Measurements from ENCODE around the gene THBD.
A peak's percentile ranks its signal among the peaks of the same experiment; 100 is the strongest.

Gene THBD, protein sequence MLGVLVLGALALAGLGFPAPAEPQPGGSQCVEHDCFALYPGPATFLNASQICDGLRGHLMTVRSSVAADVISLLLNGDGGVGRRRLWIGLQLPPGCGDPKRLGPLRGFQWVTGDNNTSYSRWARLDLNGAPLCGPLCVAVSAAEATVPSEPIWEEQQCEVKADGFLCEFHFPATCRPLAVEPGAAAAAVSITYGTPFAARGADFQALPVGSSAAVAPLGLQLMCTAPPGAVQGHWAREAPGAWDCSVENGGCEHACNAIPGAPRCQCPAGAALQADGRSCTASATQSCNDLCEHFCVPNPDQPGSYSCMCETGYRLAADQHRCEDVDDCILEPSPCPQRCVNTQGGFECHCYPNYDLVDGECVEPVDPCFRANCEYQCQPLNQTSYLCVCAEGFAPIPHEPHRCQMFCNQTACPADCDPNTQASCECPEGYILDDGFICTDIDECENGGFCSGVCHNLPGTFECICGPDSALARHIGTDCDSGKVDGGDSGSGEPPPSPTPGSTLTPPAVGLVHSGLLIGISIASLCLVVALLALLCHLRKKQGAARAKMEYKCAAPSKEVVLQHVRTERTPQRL

GRCh38 chr20:23049201-23050075 lies at the start of gene THBD:
TSS of gene THBD (minus strand) at chr20:23049672. CDS start at chr20:23049504, 168 bp downstream.
- DNase-seq, result peak in 1 of 2 donors; percentile 28

- DNase-seq, result no peak
Observed at GRCh38 chr20:23097636-23098580, 48.4 kb upstream of the THBD start.

GRCh38 chr20:23096986-23097520 lies 47.6 kb upstream of the THBD start:
- no peak for DNase-seq

GRCh38 chr20:23096097-23096496 lies 46.6 kb upstream of the THBD start:
- DNase-seq, result no peak

DNA sequence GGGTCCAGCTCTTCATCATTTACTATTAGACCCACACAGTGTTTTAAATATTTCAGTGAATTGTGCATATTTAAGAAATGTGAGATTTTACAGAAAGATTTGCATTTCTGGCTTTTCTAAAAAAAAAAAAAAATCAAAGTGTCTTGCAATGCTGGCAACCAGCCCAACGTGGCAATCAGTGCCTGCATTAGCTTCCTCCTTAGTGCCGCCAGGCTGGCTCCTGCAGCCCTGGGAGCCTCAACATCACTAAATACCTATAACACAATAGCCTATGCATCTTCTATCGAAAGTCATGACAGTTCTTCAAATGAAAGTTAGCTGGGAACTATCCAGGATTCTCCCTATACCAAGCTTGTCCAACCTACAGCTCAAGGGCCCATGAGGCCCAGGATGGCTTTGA lies 46.0 kb upstream of the THBD start:
- no peak for DNase-seq

DNA sequence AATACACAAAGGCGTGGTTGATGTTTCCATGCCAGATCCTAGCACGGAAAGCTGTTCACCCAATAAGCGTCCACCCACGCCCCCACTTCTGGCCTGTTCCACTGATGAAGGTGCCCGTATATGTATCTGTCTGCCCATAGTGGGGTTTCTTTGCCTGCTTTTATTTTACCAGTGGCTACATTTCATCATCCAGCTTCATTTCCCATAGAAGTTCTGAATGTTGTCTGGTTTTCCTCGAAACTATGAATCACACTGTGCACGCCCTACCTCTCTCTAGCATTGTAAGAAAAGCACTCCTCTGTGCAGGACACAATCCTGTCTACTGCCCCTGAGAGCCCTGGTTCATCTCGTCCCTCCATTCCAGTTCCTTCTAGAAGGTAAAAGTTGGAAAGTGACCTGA lies 45.5 kb upstream of the THBD start:
- no peak for DNase-seq

GRCh38 chr20:23094213-23094896 lies 44.9 kb upstream of the THBD start:
- DNase-seq, result no peak

DNA sequence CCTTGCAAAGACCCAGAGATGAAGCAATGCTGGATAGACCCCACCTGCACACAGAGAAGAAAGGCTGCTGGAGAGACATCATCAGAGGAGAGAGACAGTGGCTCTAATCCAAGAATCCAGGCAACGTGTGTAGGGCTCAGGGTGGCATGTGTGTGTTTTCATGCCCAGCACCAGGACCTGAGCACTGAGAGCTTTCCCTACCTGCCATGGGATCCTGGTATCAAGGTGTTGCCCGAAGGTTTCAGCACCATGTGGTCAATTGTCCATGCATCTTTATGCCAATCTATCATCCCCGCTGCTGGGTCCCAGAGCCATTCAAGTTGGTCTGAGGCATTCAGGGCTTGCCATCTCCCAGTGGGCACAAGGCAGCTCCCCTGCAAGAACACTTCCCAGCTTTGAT lies 44.1 kb upstream of the THBD start:
- no peak for DNase-seq

DNA sequence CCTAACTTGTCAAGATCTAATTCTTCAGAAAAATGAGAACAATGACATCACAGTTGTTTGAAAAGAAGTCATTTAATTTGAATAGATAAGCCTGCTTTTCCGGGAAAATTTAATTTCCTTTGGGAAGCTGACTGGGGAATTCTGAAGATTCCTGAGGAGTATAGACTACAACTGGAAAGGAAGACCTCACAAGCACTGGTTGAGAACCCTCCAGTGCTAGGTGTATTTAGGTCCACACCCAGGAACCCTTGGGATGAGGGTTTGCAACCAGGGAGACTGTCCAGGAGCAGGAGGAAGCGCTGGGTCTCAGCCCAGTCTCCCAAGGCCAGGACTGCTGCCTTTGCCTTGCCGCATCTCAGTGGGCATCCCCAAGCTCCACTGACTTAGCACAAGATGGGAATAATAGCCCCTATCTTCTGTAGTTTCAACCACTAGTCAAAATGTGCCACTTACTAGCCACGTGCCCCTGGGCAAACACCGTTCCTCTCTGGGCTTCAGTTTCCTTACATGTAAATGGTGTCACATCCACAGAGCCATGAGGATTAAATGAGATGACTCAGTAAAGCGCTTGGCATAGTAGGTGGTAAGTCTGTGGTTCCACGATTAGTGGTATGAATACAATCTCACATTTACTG lies 43.5 kb upstream of the THBD start:
- no peak for DNase-seq

GRCh38 chr20:23092384-23092756 lies 42.9 kb upstream of the THBD start:
- DNase-seq, result no peak

GRCh38 chr20:23091721-23092383 lies 42.4 kb upstream of the THBD start:
- DNase-seq, result no peak

DNA sequence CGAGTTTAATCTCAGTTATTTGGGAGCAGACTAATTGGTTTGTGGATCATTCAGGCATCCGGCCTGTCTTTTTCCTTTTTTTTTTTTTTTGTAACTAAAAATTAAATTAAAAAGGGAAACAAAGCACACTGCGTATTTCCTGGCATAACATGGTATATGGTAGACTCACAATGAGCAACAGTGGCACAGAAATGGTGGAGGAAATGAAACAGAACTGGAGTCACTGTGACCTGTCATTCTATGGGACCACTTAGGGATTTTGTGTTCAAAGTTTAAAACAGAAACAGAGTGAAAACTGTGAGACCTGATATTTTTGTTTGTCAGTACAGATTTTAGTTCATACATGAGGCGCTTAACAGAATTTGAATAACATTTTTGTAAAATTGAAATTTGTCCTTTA lies 41.4 kb upstream of the THBD start:
- no peak for DNase-seq

DNA sequence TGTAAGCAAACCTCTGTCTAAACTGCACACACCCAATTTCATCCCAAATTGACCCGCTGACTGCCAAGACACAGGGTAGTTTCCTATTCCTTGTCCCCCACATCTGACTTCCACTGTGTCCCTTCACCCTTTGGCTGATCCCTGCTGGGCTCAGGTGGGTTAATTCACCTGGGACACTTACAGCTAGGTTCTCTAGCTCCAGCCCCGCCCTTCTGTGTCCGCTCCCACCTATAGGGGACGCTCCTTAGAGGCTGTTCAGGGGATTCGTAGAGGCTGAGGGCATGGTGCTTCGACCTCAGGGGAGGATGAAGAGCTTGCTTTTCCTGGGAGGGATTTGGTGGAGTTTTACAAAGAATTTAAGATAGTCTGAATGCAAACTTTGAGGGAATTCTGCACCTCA lies 40.7 kb upstream of the THBD start:
- no peak for DNase-seq

DNA sequence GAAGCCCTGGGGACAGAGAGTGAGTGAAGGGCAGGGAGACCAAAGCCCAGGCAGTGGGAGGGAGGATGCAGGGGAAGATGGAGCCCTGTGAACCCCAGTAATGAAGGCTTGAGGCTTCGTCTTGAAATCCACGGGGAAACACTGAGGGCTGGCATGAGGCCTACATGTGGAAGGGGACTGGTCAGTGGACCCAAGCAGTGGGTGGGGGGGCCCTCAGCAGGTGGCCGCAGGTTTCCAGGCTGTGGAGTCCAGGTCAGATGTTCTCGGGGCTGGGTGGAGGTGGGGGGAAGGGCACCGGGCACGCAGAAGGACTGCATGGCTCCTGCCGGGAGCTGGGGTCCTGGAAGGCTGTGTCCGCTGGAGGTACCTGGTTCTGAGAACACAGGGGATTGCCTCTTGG lies 39.4 kb upstream of the THBD start:
- DNase-seq, result no peak

DNA sequence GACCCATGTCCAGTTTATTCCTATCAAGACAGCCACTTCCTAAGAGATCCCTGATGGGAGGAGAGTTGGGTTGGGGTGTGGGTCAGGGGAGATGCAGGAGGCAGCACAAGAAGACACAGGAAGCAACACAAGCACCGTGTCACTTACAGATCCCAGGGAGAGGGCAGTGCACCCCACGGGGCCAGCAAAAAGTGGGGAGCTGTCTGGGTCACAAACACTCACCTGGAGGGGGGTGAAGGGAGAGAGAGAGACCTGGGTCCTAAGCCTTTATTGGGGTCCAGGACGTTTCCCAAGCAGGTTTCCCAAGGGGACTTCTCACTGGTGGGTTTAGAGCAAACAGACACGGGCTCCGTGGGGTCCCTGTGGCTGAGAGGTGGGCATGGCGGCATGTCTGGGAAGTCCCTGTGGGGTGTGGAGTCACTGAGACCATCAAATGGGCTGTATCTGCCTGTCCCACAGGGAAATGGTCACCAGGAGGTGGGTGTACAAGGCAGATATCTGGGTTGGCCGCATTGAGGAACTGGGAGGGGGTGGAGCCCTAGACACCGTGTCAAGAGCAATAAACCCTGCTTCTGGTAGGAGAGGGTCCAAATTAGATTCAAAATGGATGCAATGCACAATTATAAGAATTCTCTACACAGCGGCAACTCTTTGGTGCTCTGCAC lies 38.2 kb upstream of the THBD start:
- DNase-seq, result peak; percentile 4 to 47

DNA sequence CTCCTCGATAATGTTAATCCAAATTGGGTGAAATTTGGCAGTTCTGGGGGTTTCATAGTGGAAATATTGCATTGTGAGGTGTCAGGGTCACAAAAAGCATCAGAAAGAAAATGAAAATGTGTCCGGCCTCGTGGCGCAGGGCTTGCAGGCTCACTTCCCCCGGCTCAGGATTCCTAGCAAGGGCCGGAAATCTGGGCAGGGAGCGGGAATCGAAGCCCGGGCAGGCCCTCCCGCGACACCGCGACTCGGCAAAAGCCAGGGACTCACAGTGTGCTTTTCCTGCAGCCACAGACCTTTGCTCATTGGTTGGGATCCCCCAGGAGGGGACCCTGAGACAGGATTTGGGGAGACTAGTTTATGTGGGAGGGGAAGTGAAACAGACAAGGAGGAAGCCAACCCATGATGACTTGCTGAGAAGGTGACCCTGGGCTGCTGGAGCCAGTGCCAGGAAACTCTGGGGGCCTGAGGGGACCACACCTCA lies 37.5 kb upstream of the THBD start:
- DNase-seq, result peak in 1 of 2 donors; percentile 57

- DNase-seq, result peak; percentile 27 to 57
Observed at GRCh38 chr20:23086056-23086566, 36.6 kb upstream of the THBD start, which contains the start of gene CD93. TSS of gene CD93 (minus strand) at chr20:23086324. CDS start at chr20:23086192, 132 bp downstream.

DNA sequence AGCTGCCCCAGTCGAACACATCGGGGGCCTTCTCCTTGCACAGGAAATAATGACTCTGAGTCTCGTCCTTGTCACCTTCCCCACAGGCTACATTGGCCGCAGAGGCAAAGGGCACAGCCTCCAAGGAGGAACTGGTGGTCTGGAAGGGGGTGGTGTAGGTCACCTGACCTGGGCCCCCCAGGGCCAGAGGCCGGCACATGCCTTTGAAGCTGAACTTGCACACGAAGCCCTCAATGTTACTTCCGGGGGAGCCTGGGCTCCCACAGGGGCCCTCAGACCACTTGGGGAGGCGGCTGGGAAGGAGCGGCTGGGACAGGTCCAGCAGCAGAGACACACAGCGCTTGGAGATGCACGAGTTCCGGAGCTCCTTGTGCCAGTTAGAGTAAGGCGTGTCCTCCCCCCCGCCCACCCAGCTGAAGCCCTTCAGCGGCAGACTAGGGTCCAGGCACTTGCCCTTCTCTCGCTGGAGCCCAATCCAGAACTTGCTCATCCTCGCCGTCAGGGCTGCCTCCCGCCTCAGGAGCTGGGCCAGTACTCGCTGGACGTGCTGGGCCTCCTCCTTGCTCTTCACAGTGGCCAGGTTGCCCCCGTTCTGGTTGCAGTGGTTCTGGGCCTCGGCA lies 36.1 kb upstream of the THBD start:
- no peak for DNase-seq

- DNase-seq, result no peak
Observed at GRCh38 chr20:23084845-23085365, 35.4 kb upstream of the THBD start.
